HepG2 (cell line): Measurements from ENCODE around the gene DHX32. TPM values are rescaled to one million over a fixed set of nuclear protein-coding genes. Genes with fewer than 3 reads are reported as not detected.

ENCODE experiments used
- ATAC-seq: fragments of 200-7000 bp; cut with Tn5 transposase; 3 replicates; pipeline ENCODE4 v1.9.1; 2020; ENCODE audit warnings: mild to moderate bottlenecking, moderate library complexity
- BruUV-seq: library from RNA; stranded (reverse); fragments of 400-500 nt; replicated peaks from 2 replicates; lab custom pipeline; 2021; lab: Mats Ljungman, UMichigan
- CTCF ChIA-PET: fragments of 300-600 bp; formaldehyde crosslinking; extraction: SDS; loops from one replicate; lab custom pipeline; 2021; ENCODE audit warnings: low total read pairs, inconsistent platforms, low intra/inter-chr PET ratio; lab: Yijun Ruan, JAX
- POLR2A ChIA-PET: fragments of 350-600 bp; sonication (Branson Sonifier 250); formaldehyde crosslinking; loops from one replicate; lab custom pipeline; 2020; ENCODE audit warnings: antibody characterized with exemption, inconsistent platforms; lab: Yijun Ruan, JAX
- DNase-seq: peaks from one replicate; pipeline ENCODE4 v3.0.0-alpha.2; 2015; ENCODE audit warnings: low spot score
- FAIRE-seq: peaks from 3 replicates; lab custom pipeline; 2011; peaks lifted over from hg19 to GRCh38; lab: Jason Lieb, UNC
- H2AFZ ChIP-seq: one replicate; pipeline ENCODE4 v1.6.1; 2011; ENCODE audit warnings: low read length, inconsistent platforms
- H3K27ac ChIP-seq: fragments of 300-600 bp; 3 replicates; pipeline ENCODE4 v1.8.0; 2011; ENCODE audit warnings: mixed run types, mild to moderate bottlenecking, mixed read lengths, low read length, inconsistent platforms; ENCODE audit not compliant: insufficient read depth; ENCODE audit errors: extremely low read length
- H3K27me3 ChIP-seq, 2 experiments: fragments of 200-600 bp in 1 of 2; 2 replicates in 1 of 2; 3 replicates in 1 of 2; pipeline versions ENCODE4 v1.6.0 to v1.8.0; 2011; ENCODE audit warnings: low read length in 2 of 2, mild to moderate bottlenecking in 2 of 2, moderate library complexity in 2 of 2, inconsistent platforms in 1 of 2; ENCODE audit not compliant: insufficient read depth in 2 of 2, control insufficient read depth in 1 of 2
- H3K36me3 ChIP-seq, 2 experiments: fragments of 200-600 bp in 1 of 2; replicated peaks in 1 of 2; 2 replicates in 1 of 2; 3 replicates in 1 of 2; pipeline versions ENCODE4 v1.5.1 to v1.8.0; 2011; ENCODE audit warnings: low read length in 2 of 2, inconsistent platforms in 1 of 2; ENCODE audit not compliant: insufficient read depth in 2 of 2, control insufficient read depth in 1 of 2
- H3K4me1 ChIP-seq: 2 replicates; pipeline ENCODE4 v1.5.1; 2012; ENCODE audit warnings: low read length, inconsistent platforms; ENCODE audit not compliant: insufficient read depth
- H3K4me2 ChIP-seq: 2 replicates; pipeline ENCODE4 v1.6.0; 2011; ENCODE audit warnings: low read depth, low read length, inconsistent platforms
- H3K4me3 ChIP-seq, 3 experiments: fragments of 200-600 bp in 1 of 3; sonication (generic), shearing (Covaris generic) in 1 of 3; replicated peaks in 1 of 3; 2 replicates each; pipeline ENCODE4 v1.5.1; 2011 to 2016; ENCODE audit warnings: low read length in 3 of 3, inconsistent platforms in 2 of 3, low read depth in 2 of 3, mild to moderate bottlenecking in 2 of 3, control low read depth in 1 of 3, mixed read lengths in 1 of 3; ENCODE audit not compliant: insufficient read depth in 1 of 3
- H3K79me2 ChIP-seq: one replicate; pipeline ENCODE4 v1.6.1; 2011; ENCODE audit warnings: low read length, inconsistent platforms; ENCODE audit not compliant: insufficient read depth
- H3K9ac ChIP-seq: 2 replicates; pipeline ENCODE4 v1.6.0; 2011; ENCODE audit warnings: mild to moderate bottlenecking, low read depth, low read length, inconsistent platforms; ENCODE audit not compliant: insufficient read depth
- H3K9me3 ChIP-seq: 2 replicates; pipeline ENCODE4 v1.5.1; 2012; ENCODE audit warnings: mild to moderate bottlenecking, low read length
- H4K20me1 ChIP-seq: 2 replicates; pipeline ENCODE4 v1.6.0; 2011; ENCODE audit warnings: inconsistent platforms, mild to moderate bottlenecking, low read length, moderate library complexity; ENCODE audit not compliant: insufficient read depth
- FLYWCH1 ChIP-seq: sonication (generic); formaldehyde crosslinking; IDR thresholded peaks from 2 replicates; pipeline ENCODE4 v1.8.1; 2023; ENCODE audit warnings: mild to moderate bottlenecking, missing genetic modification reagents
- IRX3 ChIP-seq: sonication (generic); formaldehyde crosslinking; IDR thresholded peaks from 2 replicates; pipeline ENCODE4 v1.8.1; 2023; ENCODE audit warnings: mild to moderate bottlenecking, low read depth, missing genetic modification reagents, borderline replicate concordance
- LBX2 ChIP-seq: sonication (generic); formaldehyde crosslinking; IDR thresholded peaks from 2 replicates; pipeline ENCODE4 v1.5.0; 2020; ENCODE audit warnings: missing genetic modification reagents, mild to moderate bottlenecking, borderline replicate concordance
- TBL1XR1 ChIP-seq: fragments of 150-350 bp; IDR thresholded peaks from 2 replicates; pipeline ENCODE4 v1.6.1; 2014; ENCODE audit warnings: borderline replicate concordance, low read length; ENCODE audit not compliant: partially characterized antibody
- THYN1 ChIP-seq: sonication (generic); formaldehyde crosslinking; IDR thresholded peaks from 2 replicates; pipeline ENCODE4 v1.8.1; 2023; ENCODE audit warnings: low read depth, mild to moderate bottlenecking, moderate library complexity, missing genetic modification reagents, borderline replicate concordance
- TRAFD1 ChIP-seq: sonication (generic); formaldehyde crosslinking; IDR thresholded peaks from 2 replicates; pipeline ENCODE4 v1.5.1; 2020; ENCODE audit warnings: missing genetic modification reagents, mild to moderate bottlenecking, borderline replicate concordance
- ZNF142 ChIP-seq: sonication (generic); formaldehyde crosslinking; IDR thresholded peaks from 2 replicates; pipeline ENCODE4 v1.4.0; 2020; ENCODE audit warnings: missing genetic modification reagents
- ZNF232 ChIP-seq: sonication (generic); formaldehyde crosslinking; IDR thresholded peaks from 2 replicates; pipeline ENCODE4 v1.4.0; 2020; ENCODE audit warnings: missing genetic modification reagents, borderline replicate concordance
- ZNF513 ChIP-seq: sonication (generic); formaldehyde crosslinking; conservative IDR thresholded peaks from 2 replicates; pipeline ENCODE4 v1.5.0; 2020; ENCODE audit warnings: missing genetic modification reagents
- ZNF546 ChIP-seq: sonication (generic); formaldehyde crosslinking; conservative IDR thresholded peaks from 2 replicates; pipeline ENCODE4 v1.8.1; 2023; ENCODE audit warnings: mild to moderate bottlenecking, missing genetic modification reagents
- ZNF883 ChIP-seq: sonication (generic); formaldehyde crosslinking; IDR thresholded peaks from 2 replicates; pipeline ENCODE4 v1.5.1; 2020; ENCODE audit warnings: mild to moderate bottlenecking, missing genetic modification reagents; ENCODE audit errors: not compliant biosample characterization
- WGBS: methylation state at CpG from one replicate; pipeline ENCODE4 v1.1.6; 2017; ENCODE audit warnings: low lambda C conversion rate; 5-methylcytosine and 5-hydroxymethylcytosine counted together
- in situ Hi-C: cut with HindIII; loops from 2 replicates; pipeline ENCODE4 v1.10.0; 2017; ENCODE audit warnings: low pct_unique_long_range_greater_than_20kb; ENCODE audit not compliant: extremely low pct_ligation_motif_present
- intact Hi-C: fragments of 100-400 bp; cut with micrococcal nuclease; formaldehyde crosslinking; loops from one replicate; pipeline ENCODE4 v1.10.0; 2022; ENCODE audit not compliant: unreplicated experiment
- polyA plus RNA-seq, 8 experiments: library from polyadenylated mRNA; depleted of rRNA in 3 of 8; stranded (reverse) in 7 of 8; unstranded in 1 of 8; fragments of >200 nt; fragmentation: Illumina TruSeq in 4 of 8; extraction: Trizol in 4 of 8; gene quantifications; 2 replicates each; pipeline versions ENCODE4 v1.2.1 to v1.2.3, GENCODE V29; 2011 to 2016; ENCODE audit warnings: low read depth in 4 of 8, missing spikeins in 1 of 8, mixed read lengths in 1 of 8; ENCODE audit not compliant: insufficient read depth in 1 of 8
- total RNA-seq, 5 experiments: library from RNA; depleted of rRNA; stranded (reverse); fragments of >200 nt; fragmentation: Illumina TruSeq; extraction: Trizol; gene quantifications; 2 replicates each; pipeline ENCODE4 v1.2.3, GENCODE V29; 2016; ENCODE audit warnings: low read depth in 1 of 5

DHX32 gene
- total and polyA plus RNA-seq, 2 of the 13 experiments (the other 11 are each of a cell fraction or from before 2014, with no cell fraction given): 15.5 to 16.5 TPM

- FAIRE-seq: no peak
- H3K27ac ChIP-seq: no peak overlapping the region
- POLR2A ChIA-PET: no interaction called here
- no peak for ATAC-seq
- H3K9ac ChIP-seq: no peak overlapping the region
- no peaks in the 10 kb centered on the region for H3K9me3 ChIP-seq
- no peak overlapping the region for H3K4me3 ChIP-seq
- H3K36me3 ChIP-seq: peaks cover 9 to 12% of the 10 kb centered on the region in 2 experiments
- no peaks in the 10 kb centered on the region for H3K4me1 ChIP-seq
- no peak overlapping the region for H3K4me2 ChIP-seq
- H4K20me1 ChIP-seq: no peaks in the 10 kb centered on the region
- no TSS peak for BruUV-seq
- in situ Hi-C loops: no loop called here
- H3K27me3 ChIP-seq: no peaks in the 10 kb centered on the region
- WGBS: 92% methylated on average over 1 of the region's 1 CpG
- CTCF ChIA-PET: no interaction called here
- H2AFZ ChIP-seq: no peak overlapping the region
- TF ChIP-seq TRAFD1: no peak
- no peak for TF ChIP-seq THYN1 (CRISPR knock-in tag)
- TF ChIP-seq ZNF883 (CRISPR knock-in tag): no peak
- no peak for TF ChIP-seq ZNF142 (CRISPR knock-in tag)
- no peak for TF ChIP-seq TBL1XR1
- TF ChIP-seq IRX3 (CRISPR knock-in tag): no peak
- TF ChIP-seq ZNF232 (CRISPR knock-in tag): no peak
- TF ChIP-seq FLYWCH1 (CRISPR knock-in tag): no peak
- TF ChIP-seq LBX2 (CRISPR knock-in tag): no peak
- no peak for TF ChIP-seq ZNF513 (CRISPR knock-in tag)
- no peak for TF ChIP-seq ZNF546
- TF ChIP-seq, all 625 proteins: peak for 0
- intact Hi-C loops: no loop called here
- H3K79me2 ChIP-seq: no peaks in the 10 kb centered on the region
- no peak for DNase-seq
These were observed 68.9 kb downstream of the DHX32 start for GRCh38 chr10:125812128-125812750.
